HL-60 (cell line): ENCODE measurements around the gene MIAT.

Experiments
- DNase-seq, 2 experiments: peaks; one replicate each; pipeline ENCODE4 v3.0.0-alpha.2; 2010 to 2020; ENCODE audit warnings: low read depth in 1 of 2, low spot score in 1 of 2
- H3K27ac ChIP-seq: fragments of 250-450 bp; sonication (Bioruptor Pico); replicated peaks from 2 replicates; pipeline ENCODE4 v1.5.1; 2020; ENCODE audit warnings: mild to moderate bottlenecking, moderate library complexity
- H3K27me3 ChIP-seq: fragments of 250-450 bp; sonication (Bioruptor Pico); 2 replicates; pipeline ENCODE4 v1.5.1; 2021; ENCODE audit warnings: mild to moderate bottlenecking, moderate library complexity; ENCODE audit not compliant: insufficient read depth, poor library complexity, severe bottlenecking
- H3K4me3 ChIP-seq: replicated peaks from 2 replicates; pipeline ENCODE4 v1.5.1; 2011; ENCODE audit warnings: mild to moderate bottlenecking, control low read depth, low read length; ENCODE audit not compliant: insufficient read depth
- GABPA ChIP-seq: IDR thresholded peaks from 2 replicates; pipeline ENCODE4 v1.6.1; 2012; ENCODE audit warnings: low read depth
- POLR2AphosphoS5 ChIP-seq: IDR thresholded peaks from 2 replicates; pipeline ENCODE4 v1.6.1; 2012; ENCODE audit warnings: low read depth
- SPI1 ChIP-seq: IDR thresholded peaks from 2 replicates; pipeline ENCODE4 v1.6.1; 2012; ENCODE audit warnings: low read depth, mild to moderate bottlenecking, borderline replicate concordance
- TF ChIP-seq, protein P1 (sequence below): IDR thresholded peaks from 2 replicates; pipeline ENCODE4 v1.6.1; 2012; ENCODE audit warnings: low read depth; ENCODE audit not compliant: insufficient replicate concordance
- TF ChIP-seq, protein P2 (sequence below): IDR thresholded peaks from one replicate; pipeline ENCODE4 v1.5.1; 2011; ENCODE audit warnings: low read length, control low read depth, inconsistent platforms; ENCODE audit not compliant: insufficient read depth

Gene MIAT

DNA sequence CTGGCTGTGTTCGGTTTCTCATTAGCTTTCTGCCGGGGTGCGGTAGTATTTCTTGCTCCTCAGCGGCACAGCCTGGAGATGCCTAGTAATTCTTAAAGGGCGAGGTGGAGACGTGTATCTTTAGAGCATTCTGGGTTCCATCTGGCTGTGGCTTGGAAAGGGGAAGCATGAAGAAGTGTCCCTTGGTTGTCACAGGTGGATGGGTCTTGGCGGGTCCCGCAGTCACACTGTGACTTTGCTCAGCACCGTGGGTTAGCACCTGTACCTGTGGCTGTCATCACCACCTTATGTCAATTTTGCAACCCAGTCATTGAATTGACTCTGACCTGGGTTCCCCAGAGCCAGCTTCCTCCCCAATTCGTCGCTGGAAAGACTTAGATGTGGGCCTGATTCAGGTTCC, 57.6 kb downstream of the MIAT start:
- DNase-seq, result no peak
- Histone ChIP-seq H3K27ac (no peak overlapping the region), H3K27me3 (no peaks in the 10 kb centered on the region), H3K4me3 (no peak overlapping the region)
- TF ChIP-seq, protein P1, sequence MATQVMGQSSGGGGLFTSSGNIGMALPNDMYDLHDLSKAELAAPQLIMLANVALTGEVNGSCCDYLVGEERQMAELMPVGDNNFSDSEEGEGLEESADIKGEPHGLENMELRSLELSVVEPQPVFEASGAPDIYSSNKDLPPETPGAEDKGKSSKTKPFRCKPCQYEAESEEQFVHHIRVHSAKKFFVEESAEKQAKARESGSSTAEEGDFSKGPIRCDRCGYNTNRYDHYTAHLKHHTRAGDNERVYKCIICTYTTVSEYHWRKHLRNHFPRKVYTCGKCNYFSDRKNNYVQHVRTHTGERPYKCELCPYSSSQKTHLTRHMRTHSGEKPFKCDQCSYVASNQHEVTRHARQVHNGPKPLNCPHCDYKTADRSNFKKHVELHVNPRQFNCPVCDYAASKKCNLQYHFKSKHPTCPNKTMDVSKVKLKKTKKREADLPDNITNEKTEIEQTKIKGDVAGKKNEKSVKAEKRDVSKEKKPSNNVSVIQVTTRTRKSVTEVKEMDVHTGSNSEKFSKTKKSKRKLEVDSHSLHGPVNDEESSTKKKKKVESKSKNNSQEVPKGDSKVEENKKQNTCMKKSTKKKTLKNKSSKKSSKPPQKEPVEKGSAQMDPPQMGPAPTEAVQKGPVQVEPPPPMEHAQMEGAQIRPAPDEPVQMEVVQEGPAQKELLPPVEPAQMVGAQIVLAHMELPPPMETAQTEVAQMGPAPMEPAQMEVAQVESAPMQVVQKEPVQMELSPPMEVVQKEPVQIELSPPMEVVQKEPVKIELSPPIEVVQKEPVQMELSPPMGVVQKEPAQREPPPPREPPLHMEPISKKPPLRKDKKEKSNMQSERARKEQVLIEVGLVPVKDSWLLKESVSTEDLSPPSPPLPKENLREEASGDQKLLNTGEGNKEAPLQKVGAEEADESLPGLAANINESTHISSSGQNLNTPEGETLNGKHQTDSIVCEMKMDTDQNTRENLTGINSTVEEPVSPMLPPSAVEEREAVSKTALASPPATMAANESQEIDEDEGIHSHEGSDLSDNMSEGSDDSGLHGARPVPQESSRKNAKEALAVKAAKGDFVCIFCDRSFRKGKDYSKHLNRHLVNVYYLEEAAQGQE, result no peak
- TF ChIP-seq POLR2AphosphoS5 (no peak), SPI1 (no peak), GABPA (no peak)
- TF ChIP-seq, protein P2, sequence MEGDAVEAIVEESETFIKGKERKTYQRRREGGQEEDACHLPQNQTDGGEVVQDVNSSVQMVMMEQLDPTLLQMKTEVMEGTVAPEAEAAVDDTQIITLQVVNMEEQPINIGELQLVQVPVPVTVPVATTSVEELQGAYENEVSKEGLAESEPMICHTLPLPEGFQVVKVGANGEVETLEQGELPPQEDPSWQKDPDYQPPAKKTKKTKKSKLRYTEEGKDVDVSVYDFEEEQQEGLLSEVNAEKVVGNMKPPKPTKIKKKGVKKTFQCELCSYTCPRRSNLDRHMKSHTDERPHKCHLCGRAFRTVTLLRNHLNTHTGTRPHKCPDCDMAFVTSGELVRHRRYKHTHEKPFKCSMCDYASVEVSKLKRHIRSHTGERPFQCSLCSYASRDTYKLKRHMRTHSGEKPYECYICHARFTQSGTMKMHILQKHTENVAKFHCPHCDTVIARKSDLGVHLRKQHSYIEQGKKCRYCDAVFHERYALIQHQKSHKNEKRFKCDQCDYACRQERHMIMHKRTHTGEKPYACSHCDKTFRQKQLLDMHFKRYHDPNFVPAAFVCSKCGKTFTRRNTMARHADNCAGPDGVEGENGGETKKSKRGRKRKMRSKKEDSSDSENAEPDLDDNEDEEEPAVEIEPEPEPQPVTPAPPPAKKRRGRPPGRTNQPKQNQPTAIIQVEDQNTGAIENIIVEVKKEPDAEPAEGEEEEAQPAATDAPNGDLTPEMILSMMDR, result no peak

DNA sequence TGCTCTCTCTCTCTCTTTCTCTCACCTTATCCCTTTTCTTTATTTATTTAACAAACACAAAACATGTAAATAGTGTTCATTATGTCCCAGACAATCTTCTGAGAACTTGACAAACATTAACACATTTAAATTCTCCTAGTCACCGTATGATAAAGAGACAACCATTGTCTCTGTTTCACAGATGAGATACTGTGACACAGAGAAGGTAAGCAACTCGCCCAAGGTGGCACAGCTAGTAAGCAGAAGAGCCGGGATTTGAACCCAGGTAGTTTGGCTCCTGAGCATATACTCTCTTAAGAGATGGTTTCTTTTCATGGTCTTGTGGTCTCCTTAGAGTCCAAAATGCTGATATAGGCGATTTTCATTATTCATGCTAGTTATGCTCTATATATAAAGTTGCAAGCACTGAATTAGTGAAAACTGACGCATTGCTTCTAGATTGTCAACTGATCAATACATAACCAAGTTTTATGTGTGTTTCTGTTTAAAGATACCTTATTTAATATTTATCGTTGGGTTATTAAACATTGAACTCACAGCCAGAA, 58.1 kb downstream of the MIAT start:
- no peak for DNase-seq
- Histone ChIP-seq H3K4me3 (no peak overlapping the region), H3K27ac (no peak overlapping the region), H3K27me3 (no peaks in the 10 kb centered on the region)
- TF ChIP-seq, protein P1, result no peak
- TF ChIP-seq POLR2AphosphoS5, result no peak
- no peak for TF ChIP-seq GABPA
- TF ChIP-seq, protein P2, result no peak

DNA sequence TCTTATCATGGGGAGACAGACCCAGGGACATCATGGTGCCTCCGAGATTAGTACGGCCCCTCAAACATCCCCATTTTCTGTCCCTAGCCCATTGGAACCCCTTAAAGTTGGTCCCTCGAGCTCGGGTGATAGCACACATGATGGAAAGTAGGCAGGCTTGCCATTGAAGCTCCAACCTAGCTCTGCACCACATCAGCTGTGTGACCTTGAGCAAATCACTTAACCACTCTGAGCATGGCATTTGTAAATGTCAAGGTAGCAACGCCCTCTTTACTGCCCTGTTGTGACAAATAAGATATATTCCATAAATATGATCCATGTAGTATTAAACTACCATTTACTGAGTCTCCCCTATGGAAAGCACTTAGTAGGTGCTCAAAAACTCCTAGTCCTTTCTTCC, 61.1 kb downstream of the MIAT start:
- H3K27me3 ChIP-seq, result no peaks in the 10 kb centered on the region
- H3K4me3 ChIP-seq, result no peak overlapping the region
- TF ChIP-seq, protein P2, result no peak
- TF ChIP-seq GABPA (no peak), POLR2AphosphoS5 (no peak), SPI1 (no peak)
- TF ChIP-seq, protein P1, result no peak
- H3K27ac ChIP-seq, result no peak overlapping the region
- DNase-seq, result no peak
